Measurements from ENCODE around the gene FHOD1. TPM values are rescaled to one million over a fixed set of nuclear protein-coding genes. Genes with fewer than 3 reads are reported as not detected.

FHOD1 gene
- 38.5 to 60.0 TPM (median 51.3 TPM) in 5 replicates for total RNA-seq (2022; extraction: Qiagen RNA extraction)

GRCh38 chr16:67247192-67248072 is at the start of gene FHOD1:
FHOD1 (minus strand) TSS chr16:67247481; CDS start chr16:67247410, 71 bp downstream.

GRCh38 chr16:67279296-67280089 is 32.2 kb upstream of the FHOD1 start, which contains the start of gene PLEKHG4:
PLEKHG4 (plus strand) TSS chr16:67279532; CDS start chr16:67280045, 513 bp downstream.

GRCh38 chr16:67248401-67249177 is 1.3 kb upstream of the FHOD1 start, which contains the start of gene SLC9A5:
SLC9A5 (plus strand) TSS chr16:67248979; CDS start chr16:67249015, 36 bp downstream.

GRCh38 chr16:67226804-67227566 is 20.3 kb downstream of the FHOD1 start, which contains the start of gene TMEM208:
TMEM208 (plus strand) TSS chr16:67227130; CDS start chr16:67227219, 89 bp downstream.

GRCh38 chr16:67199011-67199807 is 48.1 kb downstream of the FHOD1 start, which contains the start of gene ELMO3:
ELMO3 (plus strand) TSS chr16:67199131; CDS start chr16:67199327, 196 bp downstream.

DNA sequence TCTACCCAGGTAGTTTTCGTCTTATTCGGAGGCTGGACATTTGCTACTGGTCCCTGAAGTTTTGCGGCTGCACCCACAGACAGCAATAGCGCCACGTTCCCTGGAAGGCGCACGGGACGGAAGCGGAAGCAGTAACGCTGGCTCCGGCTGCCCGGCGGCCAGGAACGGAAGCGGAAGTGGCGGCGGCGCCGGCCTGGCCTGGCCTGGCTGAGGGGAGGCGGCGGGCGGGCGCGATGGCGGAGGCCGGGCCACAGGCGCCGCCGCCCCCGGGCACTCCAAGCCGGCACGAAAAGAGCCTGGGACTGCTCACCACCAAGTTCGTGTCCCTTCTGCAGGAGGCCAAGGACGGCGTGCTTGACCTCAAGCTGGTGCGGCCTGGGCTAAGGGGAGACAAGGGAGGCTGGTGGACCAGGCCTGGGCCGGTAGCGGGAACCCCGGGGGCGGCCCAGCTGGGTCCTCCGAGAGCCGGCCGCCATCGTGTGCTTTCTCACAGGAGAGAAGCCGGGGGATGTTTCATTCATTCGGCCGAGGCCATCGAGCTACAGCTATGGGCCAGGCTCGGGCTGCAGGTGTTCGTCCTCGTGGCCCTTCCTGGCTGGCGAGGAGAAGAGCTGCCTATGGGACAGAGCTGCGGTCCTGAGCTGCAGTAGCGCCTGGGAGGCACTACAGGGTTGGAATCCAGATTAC is 55.1 kb downstream of the FHOD1 start, which contains the start of gene E2F4:
Gene E2F4, plus strand, starts transcription at position 161 of the 687 bp plus-strand sequence. Its CDS starts 73 bp downstream, at position 234.

DNA sequence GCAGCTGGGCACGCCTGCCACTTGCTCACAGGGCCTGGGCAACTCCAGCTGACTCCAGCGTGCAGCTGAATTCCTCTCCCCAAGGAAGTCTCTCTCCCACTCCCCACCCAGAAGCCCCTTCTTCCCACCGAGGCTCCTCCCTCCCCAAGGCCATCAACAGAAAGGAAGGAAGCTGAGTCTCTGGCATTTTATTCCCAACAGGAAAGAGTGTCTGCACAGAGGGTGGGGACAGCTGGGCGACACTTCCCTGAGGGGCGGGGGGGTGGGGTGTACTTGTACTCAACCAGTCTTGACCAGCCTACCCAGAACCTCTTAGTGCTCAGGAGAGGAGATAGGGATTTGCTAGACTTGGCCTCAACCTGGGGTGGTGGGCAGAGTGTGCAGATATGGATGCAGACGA is 57.2 kb downstream of the FHOD1 start, which contains the start of gene EXOC3L1:
Gene EXOC3L1, minus strand, starts transcription at position 96 of the 400 bp plus-strand sequence. CDS start 460 bp downstream, outside the sequence.

GRCh38 chr16:67183627-67184452 is 63.4 kb downstream of the FHOD1 start, which contains the start of gene MATCAP1:
MATCAP1 (minus strand) TSS chr16:67183963; CDS start chr16:67180610, 3,353 bp downstream.

Other genes with a start within 250 kb of the FHOD1 start
- 36.2 to 49.8 TPM (median 46.0 TPM) in 5 replicates for gene CBFB, start 218.3 kb downstream of the FHOD1 start, total RNA-seq (2022; extraction: Qiagen RNA extraction)
- 23.5 to 25.5 TPM (median 24.7 TPM) in 5 replicates for gene PHAF1, start 137.5 kb downstream of the FHOD1 start, total RNA-seq (2022; extraction: Qiagen RNA extraction)
- gene B3GNT9, start 96.5 kb downstream of the FHOD1 start, total RNA-seq (2022; extraction: Qiagen RNA extraction), result 5.4 to 9.1 TPM (median 8.6 TPM) in 5 replicates
- 14.2 to 21.6 TPM (median 21.1 TPM) in 5 replicates for gene TRADD, start 87.6 kb downstream of the FHOD1 start, total RNA-seq (2022; extraction: Qiagen RNA extraction)
- gene FBXL8, start 87.5 kb downstream of the FHOD1 start, total RNA-seq (2022; extraction: Qiagen RNA extraction), result 5.7 to 11.0 TPM (median 9.2 TPM) in 5 replicates
- gene HSF4, start 82.7 kb downstream of the FHOD1 start, total RNA-seq (2022; extraction: Qiagen RNA extraction), result 8.4 to 20.3 TPM (median 16.7 TPM) in 5 replicates
- 45.8 to 62.3 TPM (median 61.0 TPM) in 5 replicates for gene NOL3, start 76.9 kb downstream of the FHOD1 start, total RNA-seq (2022; extraction: Qiagen RNA extraction)
- gene MATCAP1, start 63.5 kb downstream of the FHOD1 start, total RNA-seq (2022; extraction: Qiagen RNA extraction), result 4.3 to 7.2 TPM (median 6.4 TPM) in 5 replicates
- gene EXOC3L1, start 57.3 kb downstream of the FHOD1 start, total RNA-seq (2022; extraction: Qiagen RNA extraction), result 0.07 to 0.24 TPM (median 0.07 TPM) in 3 of 5 replicates, not detected in the others
- 79.5 to 101 TPM (median 99.3 TPM) in 5 replicates for gene E2F4, start 55.3 kb downstream of the FHOD1 start, total RNA-seq (2022; extraction: Qiagen RNA extraction)
- 0.93 to 1.7 TPM (median 1.3 TPM) in 5 replicates for gene ELMO3, start 48.4 kb downstream of the FHOD1 start, total RNA-seq (2022; extraction: Qiagen RNA extraction)
- 79.6 to 102 TPM (median 96.1 TPM) in 5 replicates for gene TMEM208, start 20.4 kb downstream of the FHOD1 start, total RNA-seq (2022; extraction: Qiagen RNA extraction)
- gene SLC9A5, start 1.5 kb upstream of the FHOD1 start, total RNA-seq (2022; extraction: Qiagen RNA extraction), result 1.3 to 1.8 TPM (median 1.7 TPM) in 5 replicates
- gene PLEKHG4, start 32.1 kb upstream of the FHOD1 start, total RNA-seq (2022; extraction: Qiagen RNA extraction), result 12.3 to 18.7 TPM (median 16.7 TPM) in 5 replicates
- gene KCTD19, start 79.3 kb upstream of the FHOD1 start, total RNA-seq (2022; extraction: Qiagen RNA extraction), result 0.09 to 0.46 TPM (median 0.21 TPM) in 5 replicates
- gene LRRC36, start 79.3 kb upstream of the FHOD1 start, total RNA-seq (2022; extraction: Qiagen RNA extraction), result 0.09 to 0.23 TPM (median 0.09 TPM) in 3 of 5 replicates, not detected in the others
- 8.5 to 14.6 TPM (median 13.3 TPM) in 5 replicates for gene TPPP3, start 146.0 kb upstream of the FHOD1 start, total RNA-seq (2022; extraction: Qiagen RNA extraction)
- 4.9 to 7.6 TPM (median 7.3 TPM) in 5 replicates for gene ZDHHC1, start 169.0 kb upstream of the FHOD1 start, total RNA-seq (2022; extraction: Qiagen RNA extraction)
- gene HSD11B2, start 183.6 kb upstream of the FHOD1 start, total RNA-seq (2022; extraction: Qiagen RNA extraction), result 1.3 to 2.3 TPM (median 2.0 TPM) in 5 replicates
- 99.2 to 120 TPM (median 116 TPM) in 5 replicates for gene ATP6V0D1, start 233.7 kb upstream of the FHOD1 start, total RNA-seq (2022; extraction: Qiagen RNA extraction)
- gene AGRP, start 236.1 kb upstream of the FHOD1 start, total RNA-seq (2022; extraction: Qiagen RNA extraction), result not detected in 5 replicates